D721Med (cell line): Measurements from ENCODE around the gene IFNGR1.

Experiments
- DNase-seq: peaks from one replicate; pipeline ENCODE4 v3.0.0; 2011; ENCODE audit warnings: low spot score; ENCODE audit not compliant: insufficient read length
- FAIRE-seq: peaks from 2 replicates; lab custom pipeline; 2011; peaks lifted over from hg19 to GRCh38; lab: Jason Lieb, UNC
- CTCF ChIP-seq: IDR thresholded peaks from 2 replicates; pipeline ENCODE4 v1.5.1; 2012; ENCODE audit warnings: mild to moderate bottlenecking, control low read depth; ENCODE audit not compliant: insufficient read depth; ENCODE audit errors: missing control alignments

IFNGR1 gene

GRCh38 chr6:137171053-137171374 lies 48.2 kb downstream of the IFNGR1 start:
- FAIRE-seq (no peak), DNase-seq (no peak)
- TF ChIP-seq CTCF = no peak

DNA sequence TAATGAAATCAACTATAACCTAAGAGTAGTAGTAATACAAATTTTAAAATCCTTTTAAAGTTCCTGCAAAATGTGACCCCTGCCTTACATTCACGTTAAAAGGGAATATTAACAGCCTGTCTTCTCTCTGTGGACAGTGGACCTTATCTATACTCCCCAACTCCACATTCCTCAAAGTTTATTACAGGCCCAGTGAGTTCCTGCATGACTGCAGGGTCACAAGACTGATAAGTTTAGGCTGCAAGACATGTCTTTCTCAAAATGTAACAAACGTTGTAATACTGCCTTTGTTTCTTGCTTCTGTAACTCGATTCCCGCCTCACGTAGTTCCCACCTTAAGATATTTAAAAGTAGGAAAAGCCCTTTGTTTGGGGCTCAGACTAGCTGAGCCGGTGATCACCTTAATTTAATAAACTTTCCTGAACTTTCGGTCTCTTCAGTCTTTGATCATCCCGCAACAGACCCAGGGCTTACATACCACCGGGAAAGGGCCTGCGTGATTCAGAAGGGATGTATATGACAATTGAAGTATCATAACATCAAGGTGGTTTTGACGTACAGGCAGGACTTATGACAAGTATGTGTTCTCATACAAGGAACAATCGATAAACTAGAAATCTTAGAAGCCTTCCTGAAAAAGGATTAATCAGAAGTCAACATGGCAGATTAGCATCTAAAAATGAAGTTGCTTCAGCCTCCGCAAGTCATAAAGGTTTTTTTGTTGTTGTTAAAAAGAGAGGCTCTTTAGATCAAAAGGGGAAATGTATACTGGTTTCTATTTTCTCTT lies 48.7 kb downstream of the IFNGR1 start:
- no peak for DNase-seq
- TF ChIP-seq CTCF = no peak
- no peak for FAIRE-seq

DNA sequence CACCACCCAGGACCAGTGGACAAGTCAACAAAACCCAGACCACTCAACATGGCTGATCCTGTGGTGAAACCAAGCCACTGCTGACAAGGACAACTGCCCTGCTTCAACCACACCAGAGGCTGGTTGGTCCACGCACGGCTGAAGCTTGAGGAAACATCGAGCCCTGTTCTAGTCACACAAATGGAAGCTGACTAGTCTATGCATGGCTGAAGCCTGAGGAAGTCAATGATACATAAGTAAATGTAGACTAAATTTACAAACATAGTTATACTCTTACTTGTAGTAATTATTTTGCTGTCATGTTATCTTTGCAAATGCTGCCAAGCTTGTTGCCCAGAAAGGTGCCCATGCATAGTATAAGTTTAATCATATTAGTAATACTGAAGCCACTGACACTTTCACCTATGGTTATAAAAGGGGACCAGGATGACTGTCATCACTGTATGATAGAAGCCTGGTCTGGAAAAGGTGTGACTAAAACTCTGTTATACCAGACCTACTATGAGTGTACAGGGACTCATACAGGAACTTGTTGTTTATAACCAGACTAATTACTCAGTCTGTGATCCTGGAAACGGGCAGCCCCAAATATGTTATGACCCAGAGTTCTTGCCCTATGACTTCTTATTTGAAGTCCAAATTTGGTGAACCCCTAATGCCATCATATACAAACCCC lies 51.3 kb downstream of the IFNGR1 start:
- FAIRE-seq (no peak), DNase-seq (no peak)
- TF ChIP-seq CTCF = no peak

DNA sequence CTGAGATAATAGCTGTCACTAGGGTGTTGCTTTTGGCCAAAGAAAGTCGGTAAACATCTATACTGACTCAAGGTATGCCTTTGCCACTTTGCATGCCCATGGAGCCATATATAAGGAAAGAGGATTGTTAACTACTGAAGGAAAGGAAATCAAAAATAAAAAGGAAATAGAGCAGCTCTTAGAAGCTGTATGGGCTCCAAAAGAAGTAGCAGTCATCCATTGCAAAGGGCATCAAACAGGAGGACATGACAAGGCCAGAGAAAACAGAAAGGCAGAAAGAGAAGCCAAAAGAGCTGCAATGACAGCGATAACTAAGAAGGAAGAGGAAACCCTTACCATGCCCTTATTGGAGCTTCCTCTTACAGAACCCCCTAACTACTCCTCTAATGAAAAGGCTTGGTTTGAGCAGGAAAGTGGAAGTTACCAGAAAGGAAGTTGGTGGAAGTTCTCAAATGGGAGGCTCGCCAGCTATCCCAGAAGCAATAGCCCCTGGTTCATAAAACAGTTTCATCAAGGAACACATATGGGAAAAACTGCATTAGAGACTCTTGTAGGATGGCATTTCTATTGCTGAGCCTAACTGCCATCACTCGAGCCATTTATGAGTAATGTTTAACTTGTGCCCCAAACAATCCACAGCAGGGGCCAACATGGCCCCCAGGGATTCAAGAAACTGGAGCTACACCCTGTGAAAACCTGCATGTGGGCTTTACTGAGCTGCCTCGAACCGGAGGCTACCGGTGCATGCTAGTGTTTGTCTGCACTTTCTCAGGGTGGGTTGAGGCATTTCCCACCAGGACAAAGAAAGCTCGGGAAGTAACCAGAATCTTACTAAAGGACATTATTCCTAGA lies 52.7 kb downstream of the IFNGR1 start:
- DNase-seq (no peak), FAIRE-seq (no peak)

DNA sequence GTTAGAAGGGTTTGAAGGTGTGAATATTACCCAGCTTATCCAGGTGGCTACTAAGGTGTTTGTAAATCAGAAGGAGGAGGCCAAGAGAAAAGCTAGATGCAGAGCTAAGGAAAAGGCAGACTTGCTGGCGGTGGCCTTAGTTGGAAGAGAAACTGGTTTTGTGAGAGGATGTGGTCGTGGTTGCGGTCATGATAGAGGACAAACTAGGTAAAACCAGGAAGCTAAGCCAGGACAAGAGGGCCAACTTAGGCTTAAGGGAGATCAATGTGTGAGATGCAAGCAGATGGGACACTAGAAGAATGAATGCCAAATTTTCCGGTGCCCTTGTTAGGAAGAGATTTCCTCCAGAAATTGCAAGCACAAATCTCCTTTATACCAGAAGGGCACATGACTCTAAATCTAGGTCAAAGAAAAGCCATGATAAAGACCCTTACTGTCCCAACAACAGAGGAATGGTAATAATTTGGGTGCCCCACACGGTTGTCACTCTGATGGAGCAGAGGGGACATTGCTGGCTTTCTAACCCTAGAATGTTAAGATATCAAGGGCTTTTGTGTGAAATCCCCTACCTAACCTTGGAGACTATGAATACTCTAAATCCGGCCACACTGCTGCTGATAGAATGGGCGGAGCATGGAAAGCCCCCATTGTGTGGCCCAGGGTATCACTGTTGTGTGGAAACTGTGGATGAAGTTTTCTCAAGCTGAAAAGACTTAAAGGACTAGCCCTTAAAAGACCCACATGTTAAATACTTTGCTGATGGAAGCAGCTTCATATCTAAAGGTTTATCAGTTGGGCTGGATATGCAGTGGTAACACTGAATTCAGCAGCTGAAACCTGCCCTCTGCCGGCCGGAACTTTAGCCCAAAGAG lies 53.6 kb downstream of the IFNGR1 start:
- FAIRE-seq (no peak), DNase-seq (no peak)
- no peak for TF ChIP-seq CTCF

More for the DNA sequence above, 52.7 kb downstream of the IFNGR1 start:
- no peak for TF ChIP-seq CTCF

DNA sequence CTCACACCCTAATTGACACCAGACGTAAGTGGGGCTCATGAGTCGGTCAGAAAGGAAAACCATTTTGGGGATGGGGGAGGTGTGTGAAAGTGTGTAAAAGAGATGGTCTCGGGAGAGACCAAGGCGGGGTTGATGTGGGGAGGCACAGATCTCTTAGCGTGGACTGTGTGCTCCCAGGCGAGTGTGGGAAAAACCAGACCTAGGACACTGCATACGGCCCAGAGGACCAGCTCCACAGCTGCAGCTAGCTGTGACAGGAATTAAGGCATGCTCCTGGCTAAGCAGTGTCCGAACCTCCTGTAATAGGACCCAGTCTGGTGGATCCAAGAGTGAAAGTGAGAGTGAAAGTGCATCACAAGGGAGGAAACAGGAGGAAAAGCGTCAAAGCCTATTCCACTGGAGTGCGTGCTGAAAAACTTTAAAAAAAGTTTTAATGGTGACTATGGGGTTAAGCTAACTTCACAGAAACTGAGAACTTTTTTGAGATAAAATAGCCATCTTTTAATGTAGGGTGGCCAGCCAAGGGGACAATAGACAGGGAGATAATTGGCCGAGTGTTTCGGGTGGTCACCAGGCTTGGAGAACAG lies 55.4 kb downstream of the IFNGR1 start:
- no peak for FAIRE-seq
- DNase-seq = no peak
- TF ChIP-seq CTCF = no peak
